AG04449 (cell line): ENCODE data around the gene ABCB10.
A peak's percentile ranks its signal among the peaks of the same experiment; 100 is the strongest.
"Not testable (repeated sequence)": the region's sequence is repeated elsewhere in the genome, so short reads cannot be mapped to it uniquely, and the experiment has no call there.

ENCODE experiments used
- CTCF ChIA-PET: fragments of 350-600 bp; formaldehyde crosslinking; extraction: SDS; loops from one replicate; lab custom pipeline; 2021; ENCODE audit warnings: antibody characterized with exemption; lab: Yijun Ruan, JAX
- POLR2A ChIA-PET: fragments of 400-600, 350-600 bp; formaldehyde crosslinking; extraction: SDS; loops from one replicate; lab custom pipeline; 2020; ENCODE audit warnings: antibody characterized with exemption, inconsistent platforms; lab: Yijun Ruan, JAX
- DNase-seq: peaks from one replicate; pipeline ENCODE4 v3.0.0-alpha.2; 2010; ENCODE audit warnings: low read depth, low spot score
- H3K4me3 ChIP-seq: 2 replicates; pipeline ENCODE4 v1.5.1; 2011; ENCODE audit warnings: low read depth, mild to moderate bottlenecking, control low read depth, low read length
- TF ChIP-seq, protein P1 (sequence below): IDR thresholded peaks from one replicate; pipeline ENCODE4 v1.5.1; 2011; ENCODE audit warnings: mild to moderate bottlenecking, moderate library complexity, low read length, control low read depth, inconsistent platforms; ENCODE audit not compliant: insufficient read depth; ENCODE audit errors: missing control alignments

The ABCB10 gene

DNA sequence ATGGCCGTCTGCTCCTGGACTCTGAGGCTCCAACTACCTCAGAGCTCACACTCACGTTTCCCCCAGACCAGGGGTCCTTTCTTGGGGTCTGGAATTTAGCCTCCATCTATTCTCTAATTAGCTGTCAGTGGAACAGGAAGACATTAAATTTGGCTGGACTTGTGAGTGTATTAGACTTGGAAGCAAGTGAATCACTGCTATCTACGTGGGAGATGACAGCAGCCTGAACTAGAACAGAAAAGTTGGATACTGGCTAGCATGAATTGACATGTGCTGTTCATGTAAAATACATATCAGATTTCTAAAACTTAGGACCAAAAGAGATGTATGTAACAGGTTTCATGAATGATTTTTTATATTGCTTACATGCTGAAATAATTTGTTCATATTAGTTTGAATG, 39.4 kb upstream of the ABCB10 start:
- DNase-seq, result peak; percentile 5
- no peak overlapping the region for H3K4me3 ChIP-seq
- ChIA-PET POLR2A (no interaction called here), CTCF (interaction anchor here (1.1 to 3.2 kb wide), 2 partner anchors 39 to 41 kb away, joined by 4 to 10 read pairs; partner anchors contain the start of gene ABCB10)
- TF ChIP-seq, protein P1, sequence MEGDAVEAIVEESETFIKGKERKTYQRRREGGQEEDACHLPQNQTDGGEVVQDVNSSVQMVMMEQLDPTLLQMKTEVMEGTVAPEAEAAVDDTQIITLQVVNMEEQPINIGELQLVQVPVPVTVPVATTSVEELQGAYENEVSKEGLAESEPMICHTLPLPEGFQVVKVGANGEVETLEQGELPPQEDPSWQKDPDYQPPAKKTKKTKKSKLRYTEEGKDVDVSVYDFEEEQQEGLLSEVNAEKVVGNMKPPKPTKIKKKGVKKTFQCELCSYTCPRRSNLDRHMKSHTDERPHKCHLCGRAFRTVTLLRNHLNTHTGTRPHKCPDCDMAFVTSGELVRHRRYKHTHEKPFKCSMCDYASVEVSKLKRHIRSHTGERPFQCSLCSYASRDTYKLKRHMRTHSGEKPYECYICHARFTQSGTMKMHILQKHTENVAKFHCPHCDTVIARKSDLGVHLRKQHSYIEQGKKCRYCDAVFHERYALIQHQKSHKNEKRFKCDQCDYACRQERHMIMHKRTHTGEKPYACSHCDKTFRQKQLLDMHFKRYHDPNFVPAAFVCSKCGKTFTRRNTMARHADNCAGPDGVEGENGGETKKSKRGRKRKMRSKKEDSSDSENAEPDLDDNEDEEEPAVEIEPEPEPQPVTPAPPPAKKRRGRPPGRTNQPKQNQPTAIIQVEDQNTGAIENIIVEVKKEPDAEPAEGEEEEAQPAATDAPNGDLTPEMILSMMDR, result no peak

DNA sequence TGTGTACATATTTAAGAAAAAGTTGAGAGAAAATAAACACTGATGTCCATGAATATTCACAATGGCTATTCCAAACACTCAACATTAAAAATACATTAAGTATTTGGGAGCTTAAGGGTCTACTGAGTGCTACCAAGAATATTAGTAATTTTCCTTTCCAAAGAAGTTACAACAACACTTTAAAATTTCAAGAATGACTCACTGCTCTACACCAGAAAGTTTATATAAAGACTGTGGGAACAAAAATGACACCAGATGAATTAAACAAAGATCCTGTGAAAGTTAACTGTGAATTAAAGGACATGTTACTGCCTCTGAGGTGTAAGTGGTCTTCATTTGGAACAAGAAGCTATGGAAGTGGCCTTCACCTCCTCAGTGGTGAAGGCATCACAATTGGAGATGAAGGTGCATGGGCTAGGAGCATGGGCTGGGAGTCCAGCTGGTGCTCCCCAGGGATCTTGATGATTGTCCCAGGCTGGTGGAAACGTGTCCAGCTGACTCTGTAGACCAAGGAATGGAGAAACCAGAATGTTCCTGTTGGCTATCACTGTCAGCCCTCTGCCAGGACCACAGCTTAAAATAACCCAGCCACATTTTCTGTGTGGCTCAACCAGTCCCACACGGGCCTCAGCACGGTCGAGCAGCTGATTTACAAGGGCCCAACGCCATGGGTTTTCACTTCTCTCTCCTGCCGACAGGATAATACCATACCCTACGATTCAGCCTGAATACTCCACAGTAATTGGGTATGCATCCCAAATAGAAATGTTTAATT, 38.6 kb upstream of the ABCB10 start:
- DNase-seq, result peak; percentile 33
- ChIA-PET CTCF (interaction anchor here (1.0 to 3.2 kb wide), 3 partner anchors 11 to 40 kb away, joined by 3 to 10 read pairs (median 4); partner anchors contain the start of gene ABCB10), POLR2A (no interaction called here)
- no peak overlapping the region for H3K4me3 ChIP-seq
- TF ChIP-seq, protein P1, result no peak

DNA sequence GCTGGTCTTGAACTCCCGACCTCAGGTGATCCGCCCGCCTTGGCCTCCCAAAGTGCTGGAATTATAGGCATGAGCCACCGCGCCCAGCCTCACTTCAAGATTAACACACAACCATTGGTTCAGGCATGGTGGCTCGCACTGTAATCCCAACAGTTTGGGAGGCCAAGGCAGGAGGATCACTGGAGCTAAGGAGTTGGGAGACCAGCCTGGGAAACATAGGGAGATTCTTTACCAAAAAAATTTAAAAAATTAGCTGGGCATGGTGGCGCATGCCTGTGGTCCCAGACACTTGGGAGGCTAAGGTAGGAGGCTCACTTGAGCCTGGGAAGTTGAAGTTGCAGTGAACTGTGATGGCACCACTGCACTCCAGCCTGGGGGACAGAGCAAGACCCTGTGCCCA, 37.4 kb upstream of the ABCB10 start:
- DNase-seq, H3K4me3 ChIP-seq, POLR2A ChIA-PET: not testable (repeated sequence)
- CTCF ChIA-PET, result interaction anchor here (0.7 to 3.2 kb wide), 2 partner anchors 37 kb away, joined by 3 to 10 read pairs; partner anchors contain the start of gene ABCB10

DNA sequence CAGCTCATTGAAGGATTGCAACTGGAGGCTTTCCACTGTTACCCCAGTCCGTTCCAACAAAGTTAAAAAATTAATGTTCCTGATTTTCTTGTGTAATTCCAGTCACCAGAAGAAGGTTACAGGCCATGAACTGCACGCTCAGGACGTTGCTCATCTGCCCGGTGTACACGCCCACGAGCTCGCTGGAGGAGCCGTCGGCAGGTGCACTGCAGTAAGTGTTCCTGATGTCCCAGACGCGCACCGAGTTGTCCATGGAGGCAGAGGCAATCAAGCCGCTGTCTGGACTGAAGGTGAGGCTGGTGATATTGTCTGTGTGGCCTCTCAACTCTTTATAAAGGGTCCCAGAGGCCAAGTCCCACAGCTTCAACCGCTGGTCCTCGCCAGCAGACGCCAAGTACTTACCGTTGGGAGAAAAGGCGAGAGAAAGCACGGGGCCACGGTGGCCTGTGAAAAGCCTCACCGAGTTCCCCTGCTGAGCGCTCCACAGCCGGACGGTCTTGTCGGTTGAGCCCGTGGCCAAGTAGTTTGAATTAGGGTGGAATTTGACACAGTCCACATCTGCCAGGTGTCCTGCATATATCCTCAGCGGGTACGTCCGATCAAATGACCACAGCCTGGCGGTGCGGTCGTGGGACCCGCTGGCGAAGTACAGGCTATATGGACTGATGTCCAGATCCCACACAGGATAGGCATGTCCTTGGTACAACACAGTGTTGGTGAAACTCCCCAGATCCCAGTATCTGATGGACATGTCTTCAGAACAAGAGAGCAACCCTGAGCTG, 35.9 kb upstream of the ABCB10 start:
- ChIA-PET CTCF (no interaction called here), POLR2A (no interaction called here)
- no peak overlapping the region for H3K4me3 ChIP-seq
- TF ChIP-seq, protein P1, result no peak
- no peak for DNase-seq

DNA sequence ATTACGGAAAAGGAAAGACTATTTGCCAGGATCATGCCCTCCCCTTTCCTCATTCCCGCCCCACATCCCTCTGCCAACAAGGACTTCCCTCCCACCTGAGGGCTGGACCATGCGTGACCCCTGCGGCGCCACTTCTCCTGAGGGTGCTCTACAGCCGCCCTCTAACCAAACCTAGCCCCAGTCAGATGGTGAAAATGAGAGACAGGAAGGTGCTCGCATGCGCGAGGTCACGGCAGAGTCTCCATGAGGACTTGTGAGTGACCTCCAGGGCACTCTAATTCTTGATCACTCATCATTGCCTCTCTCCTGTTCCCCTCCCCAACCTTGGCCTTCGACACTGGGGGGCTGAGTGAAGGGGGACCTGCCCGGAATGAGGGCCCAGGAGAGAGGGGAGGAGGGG, 35.3 kb upstream of the ABCB10 start:
- ChIA-PET POLR2A (no interaction called here), CTCF (no interaction called here)
- no peak for DNase-seq
- H3K4me3 ChIP-seq, result no peak overlapping the region
- TF ChIP-seq, protein P1, result no peak

DNA sequence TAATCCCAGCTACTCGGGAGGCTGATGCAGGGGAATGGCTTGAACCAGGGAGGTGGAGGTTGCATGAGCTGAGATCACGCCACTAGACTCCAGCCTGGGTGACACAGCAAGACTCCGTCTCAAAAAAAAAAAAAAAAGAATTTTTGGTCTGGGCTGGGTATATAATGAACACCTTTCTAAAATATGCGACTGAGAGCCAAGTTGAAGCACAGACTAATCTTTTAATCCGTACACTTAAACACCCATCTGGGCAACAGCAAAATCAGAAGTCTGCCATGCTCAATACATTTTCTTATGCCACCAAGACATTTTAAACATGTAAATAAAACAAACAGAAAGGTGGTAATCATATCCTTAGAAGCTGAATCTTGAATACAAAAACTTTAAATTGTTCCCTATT, 31.6 kb upstream of the ABCB10 start:
- H3K4me3 ChIP-seq, result no peak overlapping the region
- CTCF ChIA-PET, result no interaction called here
- TF ChIP-seq, protein P1, result no peak
- DNase-seq, result no peak
- POLR2A ChIA-PET, result interaction anchor here (0.6 kb wide), 1 partner anchor 11 kb away, joined by 3 read pairs; no protein-coding TSS in a partner anchor
